K562 (cell line): ENCODE results near the gene TTC38. TPM values are rescaled to one million over a fixed set of nuclear protein-coding genes. Genes with fewer than 3 reads are reported as not detected.

ENCODE experiments used
- ATAC-seq: fragments of 200-7000 bp; cut with Tn5 transposase; 3 replicates; pipeline ENCODE4 v1.9.1; 2020; ENCODE audit warnings: moderate library complexity
- BruUV-seq: library from RNA; stranded (reverse); fragments of 400-500 nt; replicated peaks from 2 replicates; lab custom pipeline; 2021; lab: Mats Ljungman, UMichigan
- CTCF ChIA-PET: fragments of 300-600 bp; formaldehyde crosslinking; extraction: SDS; loops from one replicate; lab custom pipeline; 2021; ENCODE audit warnings: low intra/inter-chr PET ratio; lab: Yijun Ruan, JAX
- POLR2A ChIA-PET: fragments of 300-600, 350-650 bp; sonication (Branson Sonifier 250); formaldehyde crosslinking; extraction: SDS; loops from one replicate; lab custom pipeline; 2021; ENCODE audit warnings: antibody characterized with exemption, inconsistent platforms; lab: Yijun Ruan, JAX
- DNase-seq, 4 experiments: peaks; one replicate each; pipeline versions ENCODE4 v3.0.0 to v3.0.0-alpha.2; 2011 to 2018; ENCODE audit warnings: low spot score in 3 of 4, mixed read lengths in 3 of 4; ENCODE audit errors: extremely low read depth in 1 of 4
- FAIRE-seq: peaks from 2 replicates; lab custom pipeline; 2011; peaks lifted over from hg19 to GRCh38; lab: Jason Lieb, UNC
- H2AFZ ChIP-seq: 2 replicates; pipeline ENCODE4 v1.6.0; 2011; ENCODE audit warnings: low read depth, low read length, control low read depth, inconsistent platforms
- H3K27ac ChIP-seq: fragments of 200-600 bp; 3 replicates; pipeline ENCODE4 v1.8.0; 2011; ENCODE audit warnings: low read depth, mild to moderate bottlenecking, control low read depth, inconsistent platforms, low read length, moderate library complexity, mixed read lengths; ENCODE audit errors: extremely low read depth
- H3K27me3 ChIP-seq, 2 experiments: fragments of 300-600 bp in 1 of 2; 2 replicates in 1 of 2; 3 replicates in 1 of 2; pipeline versions ENCODE4 v1.6.0 to v1.8.0; 2011; ENCODE audit warnings: inconsistent platforms in 2 of 2, low read length in 2 of 2, mild to moderate bottlenecking in 1 of 2, mixed read lengths in 1 of 2, moderate library complexity in 1 of 2; ENCODE audit not compliant: control insufficient read depth in 2 of 2, insufficient read depth in 2 of 2
- H3K36me3 ChIP-seq: fragments of 300-600 bp; 3 replicates; pipeline ENCODE4 v1.8.0; 2011; ENCODE audit warnings: mild to moderate bottlenecking, low read length, inconsistent platforms; ENCODE audit not compliant: control insufficient read depth, insufficient read depth
- H3K4me1 ChIP-seq, 2 experiments: fragments of 200-600 bp in 1 of 2; replicated peaks in 1 of 2; 2 replicates in 1 of 2; 3 replicates in 1 of 2; pipeline versions ENCODE4 v1.5.1 to v1.8.0; 2011; ENCODE audit warnings: inconsistent platforms in 2 of 2, low read length in 2 of 2, mild to moderate bottlenecking in 1 of 2, mixed read lengths in 1 of 2, moderate library complexity in 1 of 2; ENCODE audit not compliant: control insufficient read depth in 2 of 2, insufficient read depth in 2 of 2
- H3K4me2 ChIP-seq: 2 replicates; pipeline ENCODE4 v1.6.1; 2011; ENCODE audit warnings: low read length, control low read depth, inconsistent platforms, mixed read lengths; ENCODE audit not compliant: insufficient read depth
- H3K4me3 ChIP-seq: fragments of 200-600 bp; sonication (generic), shearing (Covaris generic); 2 replicates; pipeline ENCODE4 v1.5.1; 2016; ENCODE audit warnings: control low read depth, inconsistent platforms
- H3K79me2 ChIP-seq: fragments of 200-600 bp; 3 replicates; pipeline ENCODE4 v1.8.0; 2011; ENCODE audit warnings: low read length, inconsistent platforms; ENCODE audit not compliant: control insufficient read depth, insufficient read depth
- H3K9ac ChIP-seq, 2 experiments: 2 replicates each; pipeline versions ENCODE4 v1.6.0 to v1.6.1; 2011; ENCODE audit warnings: low read depth in 2 of 2, low read length in 2 of 2, control low read depth in 1 of 2, inconsistent platforms in 1 of 2, mild to moderate bottlenecking in 1 of 2, mixed read lengths in 1 of 2; ENCODE audit not compliant: insufficient read depth in 1 of 2
- H3K9me1 ChIP-seq: one replicate; pipeline ENCODE4 v1.6.0; 2011; ENCODE audit warnings: inconsistent platforms, mild to moderate bottlenecking, low read length, moderate library complexity; ENCODE audit not compliant: control insufficient read depth, insufficient read depth
- H3K9me3 ChIP-seq: replicated peaks from 2 replicates; pipeline ENCODE4 v1.5.1; 2011; ENCODE audit warnings: low read depth, low read length, inconsistent platforms; ENCODE audit not compliant: control insufficient read depth, insufficient read depth
- H4K20me1 ChIP-seq: replicated peaks from 2 replicates; pipeline ENCODE4 v1.6.1; 2011; ENCODE audit warnings: low read length, inconsistent platforms, mixed read lengths; ENCODE audit not compliant: control insufficient read depth, insufficient read depth
- E4F1 ChIP-seq: fragments of 250-450 bp; sonication (Bioruptor Pico); IDR thresholded peaks from 2 replicates; pipeline ENCODE4 v1.5.0; 2021; ENCODE audit warnings: mild to moderate bottlenecking, borderline replicate concordance
- ETV5 ChIP-seq: sonication (generic); formaldehyde crosslinking; IDR thresholded peaks from 2 replicates; pipeline ENCODE4 v1.4.0; 2020; ENCODE audit warnings: low read depth, mild to moderate bottlenecking, missing genetic modification reagents
- KAT8 ChIP-seq: fragments of 450-650 bp; IDR thresholded peaks from 2 replicates; pipeline ENCODE4 v1.6.1; 2016; ENCODE audit warnings: low read depth, mild to moderate bottlenecking
- POLR2G ChIP-seq: fragments of 200-400 bp; formaldehyde crosslinking; IDR thresholded peaks from 2 replicates; pipeline ENCODE4 v1.6.1; 2017; ENCODE audit warnings: low read depth, mild to moderate bottlenecking, antibody characterized with exemption, low read length, moderate library complexity
- TFAM ChIP-seq: fragments of 250-450 bp; sonication (Bioruptor Pico); conservative IDR thresholded peaks from 2 replicates; pipeline ENCODE4 v1.5.0; 2021; ENCODE audit warnings: mild to moderate bottlenecking, moderate library complexity
- WHSC1 ChIP-seq: IDR thresholded peaks from one replicate; pipeline ENCODE4 v1.6.1; 2012; ENCODE audit warnings: low read length, control low read depth, inconsistent platforms
- ZNF133 ChIP-seq: fragments of 250-450 bp; sonication (Bioruptor Pico); IDR thresholded peaks from 2 replicates; pipeline ENCODE4 v1.4.0; 2020; ENCODE audit warnings: mild to moderate bottlenecking
- ZNF354B ChIP-seq: fragments of 250-450 bp; sonication (Bioruptor Pico); IDR thresholded peaks from 2 replicates; pipeline ENCODE4 v1.4.0; 2020
- WGBS: fragments of 100-300 bp; shearing (Covaris generic); methylation state at CpG from one replicate; pipeline ENCODE4 v1.1.6; 2016; ENCODE audit warnings: low coverage, mixed read lengths; ENCODE audit not compliant: insufficient coverage; ENCODE audit errors: missing lambda C conversion rate; 5-methylcytosine and 5-hydroxymethylcytosine counted together
- in situ Hi-C: fragments of 300-500 bp; cut with MboI; formaldehyde crosslinking; loops from 4 replicates; pipeline ENCODE4 v1.15.0; 2018; ENCODE audit warnings: inconsistent platforms, mixed read lengths
- intact Hi-C: fragments of 100-400 bp; cut with micrococcal nuclease; formaldehyde crosslinking; loops from 2 replicates; pipeline ENCODE4 v1.14.2; 2022
- polyA plus RNA-seq, 8 experiments: library from polyadenylated mRNA; depleted of rRNA in 4 of 8; stranded (reverse) in 5 of 8; unstranded in 3 of 8; fragments of >200 nt; fragmentation: Nextera tagmentation in 2 of 8; fragmentation: Illumina TruSeq in 1 of 8; extraction: Ambion mirVana in 2 of 8; extraction: Trizol in 1 of 8; gene quantifications; 2 replicates each; pipeline versions ENCODE4 v1.2.1 to v1.2.3, GENCODE V29; 2011 to 2014; ENCODE audit warnings: inconsistent platforms in 1 of 8, missing spikeins in 1 of 8
- total RNA-seq, 7 experiments: library from RNA; depleted of rRNA in 6 of 7; stranded (reverse); fragments of >200 nt in 6 of 7; fragmentation: Illumina TruSeq in 2 of 7; extraction: Trizol in 2 of 7; gene quantifications; 2 replicates each; pipeline versions ENCODE4 v1.2.1 to v1.2.3, GENCODE V29; 2011 to 2021; ENCODE audit warnings: low replicate concordance in 1 of 7

TTC38 gene
- total and polyA plus RNA-seq, 9 of the 15 experiments (the other 6 are each of a cell fraction or from before 2014, with no cell fraction given) = 0.84 to 28.4 (median 18.1) TPM

- no peak for ATAC-seq
- Histone ChIP-seq H3K9me3 (no peaks in the 10 kb centered on the region), H4K20me1 (no peaks in the 10 kb centered on the region), H3K36me3 (peaks cover 56% of the 10 kb centered on the region; the same call in 2 of the 3 replicates), H2AFZ (no peak overlapping the region), H3K4me3 (no peak overlapping the region), H3K9ac (no peak overlapping the region), H3K4me1 (peaks cover 3 to 8% of the 10 kb centered on the region in 2 experiments; a peak in 3 of 5 replicates), H3K4me2 (no peak overlapping the region), H3K27ac (no peak overlapping the region), H3K79me2 (peaks cover 10% of the 10 kb centered on the region), H3K27me3 (no peaks in the 10 kb centered on the region), H3K9me1 (no peaks in the 10 kb centered on the region)
- ChIA-PET POLR2A (no interaction called here), CTCF (no interaction called here)
- in situ Hi-C loops (no loop called here), intact Hi-C loops (no loop called here)
- no peak for DNase-seq
- TF ChIP-seq TFAM (CRISPR knock-in tag) (no peak), ZNF133 (no peak), ETV5 (no peak), E4F1 (CRISPR knock-in tag) (no peak), WHSC1 (no peak), POLR2G (peak; percentile 41; the same call in 1 of the 2 replicates), ZNF354B (CRISPR knock-in tag) (no peak), KAT8 (no peak)
- FAIRE-seq = no peak
- WGBS = 98% methylated on average over 9 of the region's 23 CpGs
- BruUV-seq = no TSS peak
These were observed 63.7 kb downstream of the TTC38 start for GRCh38 chr22:46331496-46331895.
